ENCODE measurements around the gene ITPR1. TPM values are rescaled to one million over a fixed set of nuclear protein-coding genes. Genes with fewer than 3 reads are reported as not detected.

Gene ITPR1
- total and polyA plus RNA-seq, 8 donors = 34.8 to 57.3 (median 42.0) TPM

DNA sequence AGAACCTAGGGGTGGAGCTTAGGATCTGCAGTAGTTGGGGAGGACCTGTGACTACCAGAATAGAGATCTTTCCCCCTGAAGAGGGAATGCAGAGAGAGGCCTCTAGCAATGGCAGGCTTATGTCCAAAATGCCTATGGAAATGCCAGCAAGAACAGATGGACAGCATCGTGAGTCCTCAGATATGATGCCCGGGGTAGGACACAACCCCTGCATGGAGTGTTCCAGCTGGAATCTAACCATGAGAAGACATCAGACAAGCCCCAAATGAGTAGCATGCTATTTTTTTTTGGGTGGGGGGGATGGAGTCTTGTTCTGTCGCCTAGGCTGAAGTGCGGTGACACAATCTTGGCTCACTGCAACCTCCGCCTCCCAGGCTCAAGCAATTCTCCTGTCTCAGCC, 111.5 kb downstream of the ITPR1 start:
- H3K27ac ChIP-seq = no peak overlapping the region
- H3K9me3 ChIP-seq = no peaks in the 10 kb centered on the region
- intact Hi-C loops (cut with DNase I) = no loop called here
- no peak for DNase-seq
- no peaks in the 10 kb centered on the region for H3K36me3 ChIP-seq
- no peaks in the 10 kb centered on the region for H3K4me1 ChIP-seq
- no peaks in the 10 kb centered on the region for H3K27me3 ChIP-seq
- no peak overlapping the region for H3K4me3 ChIP-seq
- ATAC-seq = no peak
- TF ChIP-seq, protein P1, sequence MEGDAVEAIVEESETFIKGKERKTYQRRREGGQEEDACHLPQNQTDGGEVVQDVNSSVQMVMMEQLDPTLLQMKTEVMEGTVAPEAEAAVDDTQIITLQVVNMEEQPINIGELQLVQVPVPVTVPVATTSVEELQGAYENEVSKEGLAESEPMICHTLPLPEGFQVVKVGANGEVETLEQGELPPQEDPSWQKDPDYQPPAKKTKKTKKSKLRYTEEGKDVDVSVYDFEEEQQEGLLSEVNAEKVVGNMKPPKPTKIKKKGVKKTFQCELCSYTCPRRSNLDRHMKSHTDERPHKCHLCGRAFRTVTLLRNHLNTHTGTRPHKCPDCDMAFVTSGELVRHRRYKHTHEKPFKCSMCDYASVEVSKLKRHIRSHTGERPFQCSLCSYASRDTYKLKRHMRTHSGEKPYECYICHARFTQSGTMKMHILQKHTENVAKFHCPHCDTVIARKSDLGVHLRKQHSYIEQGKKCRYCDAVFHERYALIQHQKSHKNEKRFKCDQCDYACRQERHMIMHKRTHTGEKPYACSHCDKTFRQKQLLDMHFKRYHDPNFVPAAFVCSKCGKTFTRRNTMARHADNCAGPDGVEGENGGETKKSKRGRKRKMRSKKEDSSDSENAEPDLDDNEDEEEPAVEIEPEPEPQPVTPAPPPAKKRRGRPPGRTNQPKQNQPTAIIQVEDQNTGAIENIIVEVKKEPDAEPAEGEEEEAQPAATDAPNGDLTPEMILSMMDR (IDR thresholded peaks at IDR 0.05) = no peak

- Histone ChIP-seq H3K4me1 (no peaks in the 10 kb centered on the region), H3K9me3 (no peaks in the 10 kb centered on the region), H3K4me3 (no peak overlapping the region), H3K36me3 (no peaks in the 10 kb centered on the region), H3K27me3 (no peaks in the 10 kb centered on the region), H3K27ac (no peak overlapping the region)
- DNase-seq (no peak), ATAC-seq (no peak)
- intact Hi-C loops (cut with DNase I) = no loop called here
- TF ChIP-seq, protein P1 (IDR thresholded peaks at IDR 0.05) = no peak
Observed at GRCh38 chr3:4606911-4607310, 113.8 kb downstream of the ITPR1 start.

- Histone ChIP-seq H3K4me3 (no peak overlapping the region), H3K4me1 (no peaks in the 10 kb centered on the region), H3K27me3 (no peaks in the 10 kb centered on the region), H3K36me3 (no peaks in the 10 kb centered on the region), H3K27ac (no peak overlapping the region), H3K9me3 (no peaks in the 10 kb centered on the region)
- TF ChIP-seq, protein P1 (IDR thresholded peaks at IDR 0.05) = no peak
- ATAC-seq = no peak
- DNase-seq = no peak
- intact Hi-C loops (cut with DNase I) = no loop called here
Observed at GRCh38 chr3:4613366-4613765, 120.2 kb downstream of the ITPR1 start.

- H3K27ac ChIP-seq = no peak overlapping the region
- no peaks in the 10 kb centered on the region for H3K9me3 ChIP-seq
- no peaks in the 10 kb centered on the region for H3K27me3 ChIP-seq
- no peak overlapping the region for H3K4me3 ChIP-seq
- no peaks in the 10 kb centered on the region for H3K36me3 ChIP-seq
- DNase-seq (no peak), ATAC-seq (no peak)
- intact Hi-C loops (cut with DNase I) = no loop called here
- no peaks in the 10 kb centered on the region for H3K4me1 ChIP-seq
- TF ChIP-seq, protein P1 (IDR thresholded peaks at IDR 0.05) = no peak
Observed at GRCh38 chr3:4614070-4614469, 120.9 kb downstream of the ITPR1 start.

GRCh38 chr3:4614927-4615326, 121.8 kb downstream of the ITPR1 start:
- no peak overlapping the region for H3K27ac ChIP-seq
- intact Hi-C loops (cut with DNase I) = no loop called here
- DNase-seq (no peak), ATAC-seq (no peak)
- no peaks in the 10 kb centered on the region for H3K36me3 ChIP-seq
- no peaks in the 10 kb centered on the region for H3K27me3 ChIP-seq
- H3K4me1 ChIP-seq = no peaks in the 10 kb centered on the region
- TF ChIP-seq, protein P1 (IDR thresholded peaks at IDR 0.05) = no peak
- no peak overlapping the region for H3K4me3 ChIP-seq
- H3K9me3 ChIP-seq = no peaks in the 10 kb centered on the region

Measured in left lung (tissue), 10 donors.